HG03575 (cell line): ENCODE measurements around the gene RIPOR2.

ENCODE experiments used
- ATAC-seq: cut with Tn5 transposase; IDR thresholded peaks from one replicate; pipeline ENCODE4 v1.9.1; 2021; ENCODE audit not compliant: unreplicated experiment, insufficient number of reproducible peaks, low FRiP score; ENCODE audit errors: extremely low read depth

Gene RIPOR2

DNA sequence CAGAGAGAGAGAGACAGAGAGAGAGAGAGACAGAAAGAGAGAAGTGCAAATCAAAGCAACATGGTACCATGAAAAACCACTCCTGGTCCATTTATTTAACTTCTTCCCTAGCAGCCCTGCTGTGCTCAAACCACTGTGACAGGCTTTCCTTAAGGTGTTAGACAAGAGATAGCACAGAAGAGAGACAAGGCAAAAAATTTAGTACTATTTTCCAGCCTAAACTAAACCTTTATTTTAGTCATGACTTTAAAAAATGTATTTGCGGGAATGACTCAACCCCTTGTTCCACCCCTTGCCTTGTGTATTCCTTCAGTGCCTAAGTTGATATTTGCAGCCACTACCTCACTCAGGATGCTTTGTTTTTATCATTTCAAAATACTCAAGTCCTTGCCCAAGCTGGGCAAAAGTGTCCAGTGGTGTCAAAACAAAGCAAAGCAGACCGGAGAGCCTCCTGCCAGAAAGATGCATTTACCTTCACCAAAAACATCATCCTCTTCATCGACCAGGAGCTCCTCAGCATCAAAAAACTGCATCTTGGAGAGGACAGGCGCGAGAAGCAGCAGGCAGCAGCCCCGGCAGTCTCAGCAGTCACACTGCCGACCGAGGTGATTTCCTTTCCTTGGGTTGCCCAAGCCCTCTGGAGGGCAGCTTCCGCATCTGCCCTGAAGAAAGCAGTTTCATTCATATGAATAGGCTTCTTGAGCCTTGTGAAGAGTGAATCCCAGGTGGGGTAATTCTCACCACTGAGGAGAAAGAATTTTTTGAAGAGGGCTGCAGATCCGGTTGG lies at the start of gene RIPOR2:
Gene RIPOR2 (minus strand): TSS at position 595 of the 787 bp plus-strand sequence. CDS start 62 bp downstream, at position 533.
- ATAC-seq, result peak; percentile 18

GRCh38 chr6:24985323-24985722 lies 49.6 kb upstream of the RIPOR2 start:
- ATAC-seq, result no peak

DNA sequence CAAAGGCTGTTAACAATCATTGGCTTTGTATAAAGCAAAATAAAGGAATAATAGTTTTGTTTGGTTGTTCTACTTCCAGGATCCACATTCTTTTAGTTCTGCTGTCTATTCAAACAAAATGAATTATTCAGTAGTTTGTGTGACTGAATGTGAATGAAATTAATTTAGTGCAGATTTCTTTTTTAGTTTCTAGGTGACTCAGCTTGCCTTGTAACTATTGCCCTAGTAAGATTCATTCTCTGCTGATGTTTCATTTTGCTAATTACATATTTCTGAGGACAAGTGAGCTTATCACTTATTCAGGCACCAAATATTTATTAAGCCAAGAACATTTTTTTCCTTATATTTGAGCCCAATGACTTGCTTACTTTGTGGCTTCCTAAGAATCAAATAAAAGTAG lies 46.5 kb upstream of the RIPOR2 start:
- ATAC-seq, result no peak

DNA sequence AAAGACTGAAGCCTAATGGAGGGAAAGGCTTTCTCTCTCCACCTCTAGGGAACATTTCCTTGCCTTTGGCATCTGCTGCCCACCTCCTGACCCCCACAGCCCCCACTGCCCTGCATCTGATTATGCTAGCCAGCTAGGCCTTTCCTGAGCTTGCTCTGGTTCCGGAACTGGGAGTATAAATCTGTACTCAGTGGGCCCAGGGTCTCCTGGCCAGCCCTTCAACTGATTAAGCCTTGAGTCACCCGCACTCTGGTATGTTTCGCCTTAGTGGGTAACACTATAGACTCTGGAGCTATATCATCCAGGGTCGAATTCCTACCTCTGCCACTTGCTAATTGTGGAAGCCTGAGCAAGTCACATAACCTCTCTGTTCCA lies 45.6 kb upstream of the RIPOR2 start:
- no peak for ATAC-seq

DNA sequence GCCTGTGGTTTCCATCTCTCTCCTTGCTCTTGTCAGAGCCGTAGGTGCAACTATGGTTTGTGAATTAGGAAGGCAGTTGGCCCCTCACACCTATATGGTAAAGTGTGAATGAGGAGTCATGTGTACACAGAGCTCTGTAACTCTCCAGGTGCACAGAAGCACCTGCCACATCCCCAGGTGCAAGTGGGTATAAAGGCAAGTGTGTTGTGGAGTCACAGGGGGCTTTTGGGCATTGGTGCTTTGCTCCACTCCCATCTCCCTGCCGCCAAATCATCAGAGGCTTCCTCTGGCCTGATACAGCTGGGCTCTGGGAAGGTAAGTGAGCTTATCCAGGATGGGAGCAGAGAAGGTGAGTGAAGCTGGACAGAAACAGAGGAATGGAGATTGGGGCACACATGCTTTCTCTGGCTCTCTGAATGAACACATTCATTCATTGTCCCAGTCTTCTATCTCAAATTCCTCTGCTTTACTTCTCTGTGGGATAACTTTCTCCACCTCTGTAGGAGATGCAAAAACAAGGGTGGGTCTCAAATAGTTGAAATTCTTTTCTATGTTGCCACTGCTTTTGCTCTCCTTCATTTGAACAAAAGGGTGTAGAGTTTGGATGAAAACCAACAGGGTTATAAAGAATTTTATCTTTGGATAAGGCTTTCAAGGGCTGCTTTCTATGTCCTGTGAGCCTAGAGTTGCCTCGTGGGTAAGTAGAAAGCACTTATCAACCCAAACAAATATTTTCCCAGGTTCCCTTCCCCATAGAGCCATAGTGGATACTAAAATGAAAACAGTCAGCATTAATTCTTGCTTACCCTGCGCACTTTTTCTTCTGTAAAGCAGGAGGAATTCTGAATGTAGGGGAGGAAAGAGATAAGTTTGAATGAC lies 45.0 kb upstream of the RIPOR2 start:
- ATAC-seq, result no peak

DNA sequence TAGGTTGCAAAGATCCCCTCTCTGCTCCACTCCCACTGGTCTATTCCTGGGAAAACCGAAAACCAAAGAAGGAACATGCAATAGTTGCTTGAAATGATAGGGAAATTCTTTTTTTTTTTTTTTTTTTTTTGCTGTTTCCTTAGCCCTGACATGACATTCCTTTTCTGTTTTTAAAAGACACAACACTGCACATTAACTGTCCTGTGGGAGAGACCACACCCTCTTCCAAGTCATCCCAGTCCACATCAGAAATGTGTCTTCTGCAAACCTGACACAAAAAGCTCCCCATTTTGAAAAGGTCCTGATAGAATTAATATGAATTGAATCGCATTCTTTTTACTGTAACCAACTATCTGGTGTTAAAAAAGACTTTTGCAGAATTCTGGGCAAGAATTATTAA lies 43.4 kb upstream of the RIPOR2 start:
- ATAC-seq, result no peak

DNA sequence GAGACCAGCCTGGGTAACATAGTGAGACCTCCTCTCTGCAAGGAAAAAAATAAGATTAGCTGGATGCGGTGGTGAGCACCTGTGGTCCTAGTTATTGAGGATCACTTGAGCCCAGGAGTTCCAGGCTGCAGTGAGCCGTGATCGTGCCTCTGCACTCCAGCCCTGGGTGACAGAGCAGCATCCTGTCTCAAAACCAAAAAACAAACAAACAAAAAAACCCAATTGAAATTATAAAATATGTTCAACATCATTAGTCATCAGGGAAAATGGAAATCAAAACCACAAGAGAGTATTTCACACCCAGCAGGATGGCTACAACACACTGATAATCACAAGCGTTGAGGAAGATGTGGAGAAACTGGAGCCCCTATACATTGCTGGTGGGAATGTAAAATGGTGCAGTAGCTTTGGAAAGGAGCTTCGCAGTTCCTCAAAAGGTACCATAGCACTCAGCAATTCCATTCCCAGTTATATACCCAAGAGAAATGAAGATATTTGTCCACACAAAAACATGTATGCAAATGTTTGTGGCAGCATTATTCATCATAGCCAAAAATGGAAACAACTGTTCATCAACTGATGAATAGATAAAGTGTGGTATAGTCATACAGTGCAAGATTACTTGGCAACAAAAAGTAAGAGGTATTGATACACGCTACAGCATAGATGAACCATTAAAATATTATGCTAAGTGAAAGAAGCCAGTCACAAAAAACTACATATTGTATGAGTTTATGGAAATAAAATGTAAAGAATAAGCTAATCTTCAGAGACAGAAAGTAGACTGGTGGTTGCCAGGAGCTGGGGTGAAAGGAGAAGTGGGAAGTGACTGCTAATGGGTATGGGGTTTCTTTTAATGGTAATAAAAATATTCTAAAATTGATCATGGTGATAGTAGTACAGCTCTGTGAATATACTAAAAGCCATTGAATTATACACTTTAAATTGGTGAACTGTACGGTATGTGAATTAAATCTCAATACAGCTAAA lies 38.7 kb upstream of the RIPOR2 start:
- peak; percentile 65 for ATAC-seq

DNA sequence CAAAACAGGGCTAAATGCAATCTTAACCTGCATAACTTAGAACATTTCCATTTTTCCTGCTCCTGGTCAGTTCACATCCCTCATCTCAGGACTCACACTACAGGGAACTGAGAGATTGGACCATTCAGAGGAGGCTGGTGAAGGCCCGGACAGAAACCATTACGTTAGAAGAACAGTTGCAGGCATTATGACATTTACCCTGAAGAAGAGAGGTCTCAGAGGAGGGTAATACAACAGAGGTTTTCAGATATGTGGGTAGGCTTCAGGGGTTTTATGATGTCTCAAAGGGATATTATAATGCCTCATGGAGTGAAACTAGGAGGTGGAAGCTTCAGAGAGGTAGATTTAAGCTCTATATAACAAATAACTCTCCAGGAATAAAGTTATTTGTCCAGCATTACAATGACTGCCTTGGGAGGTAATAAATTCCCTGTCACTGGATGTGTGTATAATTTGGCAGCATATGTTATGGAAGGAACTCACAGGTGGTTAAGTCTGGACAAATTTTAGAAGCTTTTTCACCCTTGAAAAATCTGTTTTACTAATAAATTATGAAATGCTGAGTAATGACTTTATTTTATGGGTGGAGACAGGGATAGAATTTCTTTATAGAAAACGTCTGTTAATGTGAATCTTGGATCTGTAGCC lies 36.7 kb upstream of the RIPOR2 start:
- no peak for ATAC-seq

GRCh38 chr6:24971067-24971466 lies 35.3 kb upstream of the RIPOR2 start:
- ATAC-seq, result no peak

DNA sequence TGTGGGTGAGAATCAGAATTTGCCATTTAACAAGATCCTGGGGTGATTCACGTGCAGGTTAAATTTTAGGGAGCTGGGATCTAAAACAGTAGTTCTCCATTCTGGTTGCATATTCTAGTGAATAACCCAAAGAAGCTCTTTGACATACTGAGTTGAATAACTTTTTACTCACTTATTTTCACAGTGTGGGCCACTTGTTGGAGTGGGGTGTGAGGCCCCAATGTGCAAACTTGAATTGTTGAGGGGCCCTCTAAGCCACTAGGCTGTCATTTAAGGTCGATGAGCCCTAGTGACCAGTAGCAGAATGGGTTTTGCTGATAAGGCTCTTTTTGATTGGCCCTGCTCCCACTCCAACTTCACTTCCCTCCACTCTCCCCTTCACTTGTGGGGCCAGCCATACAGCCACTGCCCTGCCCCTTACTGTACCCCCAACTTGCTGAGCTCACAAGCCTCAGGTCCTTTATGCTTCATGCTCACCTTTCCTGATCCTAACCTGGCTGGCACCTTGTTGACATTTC lies 33.6 kb upstream of the RIPOR2 start:
- no peak for ATAC-seq

- ATAC-seq, result no peak
These were observed 33.0 kb upstream of the RIPOR2 start for GRCh38 chr6:24968783-24969182.

DNA sequence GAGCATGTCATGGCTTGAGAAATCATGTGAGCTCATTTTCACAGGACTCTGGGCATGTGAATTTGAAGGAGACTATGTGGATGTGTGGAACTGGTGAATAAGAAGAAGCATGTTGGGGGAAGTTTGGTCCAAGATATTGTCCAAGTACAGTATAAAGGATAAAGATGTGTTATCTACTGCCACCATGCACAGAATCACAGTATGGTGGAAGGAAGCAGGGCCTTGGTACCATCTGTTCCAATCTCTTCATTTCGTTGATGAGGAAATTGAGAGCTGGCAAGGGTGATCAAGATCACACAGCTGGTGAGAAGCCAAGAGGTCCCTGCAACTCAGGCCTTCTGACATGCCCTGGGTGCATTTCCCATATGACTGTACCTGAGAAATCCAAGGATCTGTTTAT lies 31.5 kb upstream of the RIPOR2 start:
- ATAC-seq, result no peak

DNA sequence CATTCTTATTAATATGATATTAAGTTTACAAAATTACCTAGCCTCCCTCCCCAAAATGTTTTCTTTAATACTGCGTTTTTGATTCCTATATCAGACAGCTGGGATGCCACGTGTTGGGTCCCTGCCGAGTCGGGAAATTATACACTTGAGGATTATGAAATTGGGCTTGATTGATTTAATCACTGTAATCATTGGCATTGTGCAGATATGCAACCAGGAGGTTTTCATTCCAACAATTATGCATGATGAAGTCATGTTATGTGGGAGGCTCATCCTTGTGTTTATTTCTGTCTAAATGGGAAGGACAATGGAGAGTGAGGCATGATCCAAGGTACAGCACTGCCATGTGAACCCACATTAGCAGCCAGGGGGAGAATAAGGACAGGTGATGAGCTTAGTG lies 30.6 kb upstream of the RIPOR2 start:
- no peak for ATAC-seq

GRCh38 chr6:24963887-24964570 lies 28.3 kb upstream of the RIPOR2 start:
- ATAC-seq, result no peak

DNA sequence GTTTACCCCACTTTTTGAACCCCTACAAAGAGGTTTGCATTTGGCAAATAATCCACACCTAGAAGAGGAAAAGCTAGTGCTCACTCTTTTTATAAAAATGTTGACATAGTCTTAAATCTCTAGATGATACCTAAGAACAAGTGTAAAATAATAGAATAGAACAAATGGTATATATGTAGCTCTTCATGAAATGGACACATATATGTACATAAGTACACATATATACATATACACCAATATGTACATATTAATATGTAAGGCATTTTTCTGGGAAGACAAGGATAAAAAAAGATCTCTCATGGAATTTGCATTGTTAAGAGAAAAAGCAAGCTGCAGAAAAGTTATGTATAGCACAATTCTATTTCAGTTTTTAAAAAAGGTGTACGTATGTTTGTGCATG lies 27.6 kb upstream of the RIPOR2 start:
- no peak for ATAC-seq

DNA sequence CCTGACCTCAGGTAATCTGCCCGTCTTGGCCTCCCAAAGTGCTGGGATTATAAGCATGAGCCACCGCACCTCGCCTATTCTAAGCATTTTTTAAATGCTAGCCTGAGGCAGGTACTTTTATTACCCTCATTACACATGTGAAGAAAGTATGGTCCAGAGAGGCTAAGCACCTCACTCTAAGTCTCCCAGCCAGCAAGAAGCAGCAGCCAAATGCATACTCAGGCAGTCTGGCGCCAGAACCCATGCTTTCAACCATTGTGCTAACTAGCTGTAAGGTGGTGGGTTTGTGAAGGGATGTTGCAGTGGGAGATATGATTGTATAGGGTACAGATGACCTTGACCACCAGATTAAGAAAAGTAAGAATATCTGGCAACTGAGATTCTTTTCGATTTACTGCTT lies 26.1 kb upstream of the RIPOR2 start:
- no peak for ATAC-seq

- no peak for ATAC-seq
These were observed 25.3 kb upstream of the RIPOR2 start for GRCh38 chr6:24960991-24961475.

GRCh38 chr6:24959319-24959718 lies 23.6 kb upstream of the RIPOR2 start:
- no peak for ATAC-seq
